Psoas muscle (tissue), 8 donors: ENCODE data around the gene RECQL5. TPM values are rescaled to one million over a fixed set of nuclear protein-coding genes. Genes with fewer than 3 reads are reported as not detected.

Experiments
- ATAC-seq, 4 donors: fragments of 200-7000 bp; cut with Tn5 transposase; one replicate each; pipeline ENCODE4 v1.9.1; 2020; ENCODE audit warnings: moderate library complexity in 3 of 4, mild to moderate bottlenecking in 2 of 4
- DNase-seq, 2 donors: peaks; one replicate each; pipeline ENCODE4 v3.0.0-alpha.2; 2020
- H3K27ac ChIP-seq: fragments of 200-600 bp; one replicate; pipeline ENCODE4 v1.8.0; 2022
- H3K27me3 ChIP-seq, 3 donors: fragments of 200-600 bp in 1 of 3; one replicate each; pipeline versions ENCODE4 v1.6.1 to v1.8.0; 2013 to 2022; ENCODE audit warnings: low read length in 2 of 3, mild to moderate bottlenecking in 2 of 3, moderate library complexity in 1 of 3; ENCODE audit not compliant: insufficient read depth in 3 of 3
- H3K36me3 ChIP-seq, 2 donors: fragments of 200-600 bp in 1 of 2; one replicate each; pipeline versions ENCODE4 v1.6.1 to v1.8.0; 2013 to 2022; ENCODE audit warnings: low read depth in 1 of 2, mild to moderate bottlenecking in 1 of 2, moderate library complexity in 1 of 2; ENCODE audit not compliant: insufficient read depth in 1 of 2
- H3K4me1 ChIP-seq: fragments of 200-600 bp; one replicate; pipeline ENCODE4 v1.8.0; 2022
- H3K4me3 ChIP-seq: fragments of 200-600 bp; one replicate; pipeline ENCODE4 v1.8.0; 2022; ENCODE audit warnings: mild to moderate bottlenecking
- H3K9me3 ChIP-seq: fragments of 200-600 bp; one replicate; pipeline ENCODE4 v1.8.0; 2022
- WGBS, 3 donors: extraction: QIAGEN DNeasy Blood & Tissue Kit; methylation state at CpG; one replicate each; pipeline versions ENCODE4 v1.1.6 to v1.1.7; 2013; 5-methylcytosine and 5-hydroxymethylcytosine counted together
- intact Hi-C, 2 donors: fragments of 100-400 bp; cut with DNase I; formaldehyde crosslinking; loops; one replicate each; pipeline versions ENCODE4 v1.11.0 to v1.14.2; 2022
- polyA plus RNA-seq, 3 donors: library from polyadenylated mRNA; stranded (reverse); fragments of 200-250 nt; gene quantifications; one replicate each; pipeline ENCODE4 v1.2.3, GENCODE V29; 2013
- total RNA-seq, 4 donors: library from RNA; stranded (reverse); fragmentation: NEBNext Ultra II Directional in 2 of 4; extraction: Animal tissue kit (Norgen Biotek cat#: 25700) in 2 of 4; gene quantifications; one replicate each; pipeline versions ENCODE4 v1.2.1 to v1.2.4, GENCODE V29; 2021 to 2023
- TF ChIP-seq, protein P1 (sequence below): fragments of 200-600 bp; IDR thresholded peaks from one replicate; pipeline ENCODE4 v1.8.0; 2022; ENCODE audit warnings: antibody characterized with exemption
- donor health status: healthy with polysubstance abuse.
- donor health status: DM: no; HTN: no; CAD: no; lungs with moderate emphysema.
- donor health status: Bipolar disorder and iron deficiency.
- donor health status: healthy.
- donor health status: DM: yes; HTN: yes; CAD: no.
- donor health status: DM: no; HTN: no; CAD: no.
- donor health status: DM: no; HTN: no; CAD: no.
- donor health status: DM: yes; HTN: yes; CAD: no.

Gene RECQL5
- total and polyA plus RNA-seq, 7 donors, result 5.7 to 16.0 (median 8.0) TPM

DNA sequence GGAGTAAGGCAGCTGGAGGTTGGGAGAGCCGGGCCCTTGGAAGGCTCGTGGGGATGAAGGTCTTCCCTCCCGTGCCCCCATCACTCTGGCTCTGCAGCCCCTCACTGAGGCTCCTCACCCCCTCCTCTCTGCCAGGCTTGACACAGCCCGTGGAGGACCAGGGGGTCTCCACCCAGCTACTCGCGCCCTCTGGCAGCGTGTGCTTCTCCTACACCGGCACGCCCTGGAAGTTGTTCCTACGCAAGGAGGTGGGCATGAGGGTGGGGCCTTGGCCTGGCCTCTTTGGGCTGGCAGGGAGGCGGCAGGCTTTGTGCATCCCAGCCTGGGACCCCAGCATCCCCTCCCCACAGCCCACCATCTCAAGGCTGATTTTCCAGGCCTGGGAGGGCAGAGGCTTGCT is 49.3 kb downstream of the RECQL5 start:
- TF ChIP-seq, protein P1, sequence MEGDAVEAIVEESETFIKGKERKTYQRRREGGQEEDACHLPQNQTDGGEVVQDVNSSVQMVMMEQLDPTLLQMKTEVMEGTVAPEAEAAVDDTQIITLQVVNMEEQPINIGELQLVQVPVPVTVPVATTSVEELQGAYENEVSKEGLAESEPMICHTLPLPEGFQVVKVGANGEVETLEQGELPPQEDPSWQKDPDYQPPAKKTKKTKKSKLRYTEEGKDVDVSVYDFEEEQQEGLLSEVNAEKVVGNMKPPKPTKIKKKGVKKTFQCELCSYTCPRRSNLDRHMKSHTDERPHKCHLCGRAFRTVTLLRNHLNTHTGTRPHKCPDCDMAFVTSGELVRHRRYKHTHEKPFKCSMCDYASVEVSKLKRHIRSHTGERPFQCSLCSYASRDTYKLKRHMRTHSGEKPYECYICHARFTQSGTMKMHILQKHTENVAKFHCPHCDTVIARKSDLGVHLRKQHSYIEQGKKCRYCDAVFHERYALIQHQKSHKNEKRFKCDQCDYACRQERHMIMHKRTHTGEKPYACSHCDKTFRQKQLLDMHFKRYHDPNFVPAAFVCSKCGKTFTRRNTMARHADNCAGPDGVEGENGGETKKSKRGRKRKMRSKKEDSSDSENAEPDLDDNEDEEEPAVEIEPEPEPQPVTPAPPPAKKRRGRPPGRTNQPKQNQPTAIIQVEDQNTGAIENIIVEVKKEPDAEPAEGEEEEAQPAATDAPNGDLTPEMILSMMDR, result no peak
- Histone ChIP-seq H3K4me3 (no peak overlapping the region), H3K4me1 (no peaks in the 10 kb centered on the region), H3K36me3 (peaks cover 0 to 37% of the 10 kb centered on the region in 2 donors), H3K27ac (no peak overlapping the region), H3K27me3 (no peaks in the 10 kb centered on the region), H3K9me3 (no peaks in the 10 kb centered on the region)
- DNase-seq (no peak), ATAC-seq (no peak)
- 88 to 92% (median 89%) methylated on average over 10 to 11 of the region's 11 CpGs for WGBS, 3 donors
- intact Hi-C loops, result no loop called here

DNA sequence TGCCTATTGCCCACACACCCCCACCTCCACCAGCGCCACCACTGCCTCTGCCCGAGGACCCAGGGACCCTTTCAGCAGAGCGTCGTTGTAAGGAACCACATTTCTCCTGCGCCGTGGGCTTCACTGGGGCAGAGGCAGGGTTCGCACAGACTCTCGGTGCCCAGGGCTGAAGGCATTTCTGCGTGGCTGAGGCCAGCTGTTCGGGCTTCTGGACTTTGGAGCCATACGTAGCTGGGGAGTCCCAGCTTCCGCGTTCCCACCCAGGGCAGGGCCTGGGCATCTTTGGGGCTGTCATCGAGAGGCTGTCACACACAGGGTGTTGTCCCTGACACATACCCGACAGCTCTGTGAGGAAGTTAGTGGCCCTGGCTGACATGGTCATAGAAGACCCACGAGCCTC is 49.7 kb downstream of the RECQL5 start:
- no peak overlapping the region for H3K27ac ChIP-seq
- no peaks in the 10 kb centered on the region for H3K9me3 ChIP-seq
- peaks cover 0 to 39% of the 10 kb centered on the region in 2 donors for H3K36me3 ChIP-seq
- ATAC-seq (no peak), DNase-seq (no peak)
- H3K4me3 ChIP-seq, result no peak overlapping the region
- intact Hi-C loops, result no loop called here
- no peaks in the 10 kb centered on the region for H3K27me3 ChIP-seq
- TF ChIP-seq, protein P1, result no peak
- 86 to 90% (median 89%) methylated on average over 15 to 16 of the region's 16 CpGs for WGBS, 3 donors
- H3K4me1 ChIP-seq, result no peaks in the 10 kb centered on the region

DNA sequence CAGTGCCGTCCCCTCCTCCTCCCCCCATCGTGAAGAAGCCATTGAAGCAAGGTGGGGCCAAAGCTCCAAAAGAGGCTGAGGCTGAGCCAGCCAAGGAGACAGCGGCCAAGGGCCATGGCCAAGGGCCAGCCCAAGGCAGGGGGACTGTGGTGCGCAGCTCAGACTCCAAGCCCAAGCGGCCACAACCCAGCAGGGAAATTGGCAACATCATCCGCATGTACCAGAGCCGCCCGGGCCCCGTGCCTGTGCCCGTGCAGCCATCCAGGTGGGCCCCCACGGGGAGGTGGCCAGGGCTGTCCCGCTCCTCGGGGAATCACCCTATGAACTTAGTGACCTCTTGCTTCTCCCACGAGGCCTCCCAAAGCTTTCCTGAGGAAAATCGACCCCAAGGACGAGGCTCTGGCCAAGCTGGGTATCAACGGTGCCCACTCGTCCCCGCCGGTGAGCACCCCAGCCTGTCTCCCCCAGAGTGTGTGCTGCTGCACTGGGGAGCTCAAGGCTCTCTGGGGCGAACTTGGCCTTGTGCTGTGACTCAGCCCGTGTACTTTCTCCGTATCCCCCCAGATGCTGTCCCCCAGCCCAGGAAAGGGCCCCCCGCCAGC is 50.3 kb downstream of the RECQL5 start:
- ATAC-seq, result no peak
- 89 to 93% (median 89%) methylated on average over 21 to 24 of the region's 24 CpGs for WGBS, 3 donors
- H3K4me1 ChIP-seq, result no peaks in the 10 kb centered on the region
- TF ChIP-seq, protein P1, result no peak
- no peaks in the 10 kb centered on the region for H3K9me3 ChIP-seq
- H3K27me3 ChIP-seq, result no peaks in the 10 kb centered on the region
- no peak overlapping the region for H3K27ac ChIP-seq
- H3K36me3 ChIP-seq, result peaks cover 0 to 45% of the 10 kb centered on the region in 2 donors
- no peak for DNase-seq
- intact Hi-C loops, result no loop called here
- no peak overlapping the region for H3K4me3 ChIP-seq

DNA sequence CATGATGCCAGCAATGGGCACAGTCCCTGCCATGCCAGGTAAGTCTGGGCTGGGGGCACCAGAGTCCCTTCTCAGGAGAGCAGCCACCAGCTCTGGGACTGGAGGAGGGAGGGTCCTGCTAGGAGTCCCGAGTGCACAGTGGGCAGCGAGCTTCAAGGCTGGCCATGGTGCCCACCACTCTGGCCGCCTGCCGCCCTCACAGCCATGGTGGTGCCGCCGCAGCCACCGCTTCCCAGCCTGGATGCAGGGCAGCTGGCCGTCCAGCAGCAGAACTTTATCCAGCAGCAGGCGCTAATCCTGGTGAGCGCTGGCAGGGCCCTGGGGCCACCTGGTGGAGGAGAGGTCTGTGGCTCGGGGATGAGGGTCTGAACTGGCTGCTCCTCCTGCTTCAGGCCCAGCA is 51.7 kb downstream of the RECQL5 start:
- DNase-seq (no peak), ATAC-seq (no peak)
- H3K36me3 ChIP-seq, result peaks cover 0 to 44% of the 10 kb centered on the region in 2 donors
- no peaks in the 10 kb centered on the region for H3K9me3 ChIP-seq
- TF ChIP-seq, protein P1, result no peak
- no peaks in the 10 kb centered on the region for H3K27me3 ChIP-seq
- H3K4me1 ChIP-seq, result no peaks in the 10 kb centered on the region
- intact Hi-C loops, result no loop called here
- no peak overlapping the region for H3K4me3 ChIP-seq
- no peak overlapping the region for H3K27ac ChIP-seq
- WGBS, 3 donors, result 90 to 95% (median 91%) methylated on average over 11 of the region's 11 CpGs
